AG09319 (cell line): ENCODE data around the gene MXRA8.
"Not testable (repeated sequence)": the region's sequence is repeated elsewhere in the genome, so short reads cannot be mapped to it uniquely, and the experiment has no call there.

Experiments used
- DNase-seq: peaks from one replicate; pipeline ENCODE4 v3.0.0-alpha.2; 2010; ENCODE audit warnings: low read depth; ENCODE audit errors: extremely low read depth
- CTCF ChIP-seq: IDR thresholded peaks from 2 replicates; pipeline ENCODE4 v1.5.1; 2011; ENCODE audit warnings: low read depth, mild to moderate bottlenecking, inconsistent platforms, low read length, moderate library complexity

MXRA8 gene

DNA sequence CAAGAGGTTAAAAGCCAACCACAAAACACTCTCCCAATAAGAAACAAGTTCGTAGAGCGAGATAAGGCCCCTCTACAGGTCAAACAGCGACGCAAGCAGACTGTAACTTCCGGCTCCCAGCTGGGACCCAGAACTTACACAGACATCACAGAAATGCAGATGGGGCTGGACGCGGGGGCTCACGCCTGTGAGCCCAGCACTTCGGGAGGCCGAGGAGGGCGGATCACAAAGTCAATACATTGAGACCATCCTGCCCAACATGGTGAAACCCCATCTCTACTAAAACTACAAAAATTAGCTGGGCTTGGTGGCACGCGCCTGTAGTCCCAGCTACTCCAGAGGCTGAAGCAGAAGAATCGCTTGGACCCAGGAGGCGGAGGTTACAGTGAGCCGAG lies 29.7 kb upstream of the MXRA8 start:
- no peak for TF ChIP-seq CTCF
- no peak for DNase-seq

DNA sequence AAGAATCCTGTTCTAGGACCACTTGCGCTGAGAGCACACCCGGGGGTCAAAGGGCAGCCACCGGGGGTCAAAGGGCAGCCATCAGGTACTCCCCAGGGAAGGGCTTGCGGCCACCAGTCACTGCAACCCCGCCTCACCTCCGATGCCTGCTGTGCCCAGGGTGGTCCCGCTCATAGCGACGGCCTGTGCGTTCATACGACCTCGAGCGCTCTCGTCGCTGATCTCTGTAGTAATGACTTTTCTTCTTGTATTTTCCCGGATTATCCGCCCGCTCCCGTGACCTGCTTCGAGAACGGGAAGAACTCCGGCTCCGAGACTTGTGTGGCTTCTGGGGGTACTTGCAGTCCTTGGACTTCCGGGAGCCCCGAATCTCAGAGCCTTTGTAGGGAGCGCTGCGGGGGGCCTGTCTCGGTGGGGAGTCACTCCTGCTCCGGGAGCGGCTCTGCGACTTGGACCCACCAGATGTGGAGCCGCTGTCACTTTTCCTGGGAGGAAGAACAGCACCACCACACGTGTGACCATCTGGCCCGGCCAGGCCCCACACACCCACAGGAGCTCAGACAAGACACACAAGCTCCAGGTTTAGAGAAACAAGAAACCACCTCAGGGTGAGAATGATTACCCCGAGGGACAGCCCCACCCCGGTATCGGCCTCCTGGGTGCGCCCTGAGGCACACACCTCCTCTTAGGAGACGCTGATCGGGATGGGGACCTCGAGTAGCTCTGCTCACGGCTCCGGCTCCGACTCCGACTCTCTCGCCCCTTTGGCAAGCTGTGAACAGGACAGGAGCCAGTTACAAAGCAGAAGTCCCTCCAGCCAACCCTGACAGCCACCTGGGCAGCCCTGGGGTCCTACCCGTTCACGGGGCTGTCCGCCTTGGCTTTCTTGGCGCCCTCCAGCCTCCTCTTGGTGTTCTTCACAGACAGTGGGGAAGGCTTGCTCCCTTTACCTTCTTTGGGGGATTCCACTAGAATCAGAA lies 29.0 kb upstream of the MXRA8 start:
- TF ChIP-seq CTCF, result no peak
- DNase-seq, result no peak

DNA sequence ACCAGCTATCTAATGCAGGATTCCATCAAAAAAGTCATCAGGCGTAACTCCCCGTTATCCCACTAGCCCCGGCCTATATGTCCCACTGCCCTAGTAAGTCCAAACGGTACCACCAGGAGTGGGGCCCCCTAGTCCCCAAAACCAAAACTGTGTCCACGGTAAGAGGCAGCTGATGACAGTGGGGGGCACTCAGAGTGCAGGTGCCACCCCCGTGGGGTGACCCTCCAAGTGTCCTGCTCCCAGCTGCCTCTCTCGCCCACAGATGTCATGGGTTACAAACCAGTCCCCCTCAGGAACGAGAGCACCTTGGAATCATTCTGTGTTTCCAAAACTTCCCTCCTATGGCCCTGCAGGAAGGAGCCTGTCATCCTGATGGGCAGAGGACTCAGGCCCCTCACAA lies 27.6 kb upstream of the MXRA8 start:
- no peak for DNase-seq
- no peak for TF ChIP-seq CTCF

DNA sequence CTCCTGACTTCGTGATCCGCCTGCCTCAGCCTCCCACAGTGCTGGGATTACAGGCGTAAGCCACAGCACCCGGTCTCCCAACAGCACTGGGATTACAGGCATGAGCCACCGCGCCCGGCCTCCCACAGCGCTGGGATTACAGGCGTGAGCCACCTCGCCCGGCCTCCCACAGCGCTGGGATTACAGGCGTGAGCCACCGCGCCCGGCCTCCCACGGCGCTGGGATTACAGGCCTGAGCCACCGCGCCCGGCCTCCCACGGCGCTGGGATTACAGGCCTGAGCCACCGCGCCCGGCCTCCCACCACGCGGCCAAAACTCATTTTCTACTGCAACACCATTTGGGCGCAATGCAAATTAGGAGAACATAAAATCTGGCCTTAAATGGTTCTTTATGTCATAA lies 27.0 kb upstream of the MXRA8 start:
- DNase-seq, result not testable (repeated sequence)

- DNase-seq, result no peak
- TF ChIP-seq CTCF, result no peak
These were observed 22.9 kb upstream of the MXRA8 start for GRCh38 chr1:1381294-1381693.

DNA sequence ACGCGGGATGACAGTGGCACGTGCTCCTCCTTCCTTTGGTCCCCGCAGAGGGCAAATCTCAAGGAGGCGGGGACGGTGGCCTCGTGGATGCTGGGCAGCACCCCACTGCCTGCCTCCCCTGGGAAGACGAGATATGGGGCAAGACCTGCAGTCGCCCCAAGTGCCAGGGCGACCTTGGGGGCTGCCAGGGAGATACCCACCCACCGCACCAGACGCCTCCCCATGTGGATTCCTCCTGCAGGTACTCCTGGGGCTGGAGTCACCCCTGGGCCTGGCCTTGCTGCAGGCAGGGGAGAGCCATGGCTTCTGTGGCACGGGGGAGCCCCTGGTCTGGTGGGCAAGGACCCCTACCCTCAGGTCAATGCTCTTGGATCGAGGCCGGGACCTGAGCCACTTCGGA lies 22.5 kb upstream of the MXRA8 start:
- DNase-seq, result no peak
- no peak for TF ChIP-seq CTCF

DNA sequence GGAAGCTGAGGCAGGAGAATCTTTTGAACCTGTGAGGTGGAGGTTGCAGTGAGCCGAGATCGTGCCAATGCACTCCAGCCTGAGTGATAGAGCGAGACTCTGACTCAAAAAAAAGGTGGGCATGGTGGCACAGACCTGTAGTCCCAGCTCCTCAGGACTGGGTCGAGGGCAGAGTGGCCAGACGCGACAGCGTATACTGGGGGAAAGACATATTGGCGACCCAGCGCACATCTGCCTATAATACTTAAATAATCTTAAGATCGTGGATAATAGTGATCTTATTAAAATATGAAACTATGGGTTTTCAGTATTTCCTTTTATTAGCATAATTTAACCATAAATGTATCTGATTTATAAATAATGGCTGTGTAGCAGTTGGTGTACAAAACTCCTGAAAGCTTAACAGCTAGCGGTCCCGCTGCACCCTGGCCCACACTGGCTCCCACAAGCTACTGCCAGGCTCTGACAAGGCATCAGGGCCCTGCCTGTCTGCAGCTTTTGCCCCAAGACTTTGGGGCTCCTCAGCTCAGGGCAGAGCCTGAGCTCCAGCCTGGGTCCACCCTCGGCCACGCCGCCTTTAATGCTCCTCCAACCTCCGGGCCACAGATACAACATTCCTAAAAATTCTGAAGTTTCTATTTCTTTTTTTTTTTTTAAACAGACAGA lies 19.3 kb upstream of the MXRA8 start:
- no peak for DNase-seq
- TF ChIP-seq CTCF, result no peak
